GM23338 (cell line): Measurements from ENCODE around the gene TNS4. TPM values are rescaled to one million over a fixed set of nuclear protein-coding genes. Genes with fewer than 3 reads are reported as not detected.

Source experiments
- ATAC-seq: fragments of 200-7000 bp; cut with Tn5 transposase; 3 replicates; pipeline ENCODE4 v1.9.1; 2020
- DNase-seq: peaks from one replicate; pipeline ENCODE4 v3.0.0-alpha.2; 2015; ENCODE audit warnings: low spot score
- H2AFZ ChIP-seq: fragments of 200-600 bp; sonication (generic); 2 replicates; pipeline ENCODE4 v1.8.0; 2016; ENCODE audit warnings: antibody characterized with exemption, mild to moderate bottlenecking, moderate library complexity
- H3F3A ChIP-seq: fragments of 200-600 bp; sonication (generic); replicated peaks from 2 replicates; pipeline ENCODE4 v1.8.0; 2017; ENCODE audit warnings: antibody characterized with exemption, mixed run types, low read depth
- H3K27ac ChIP-seq: fragments of 200-600 bp; sonication (generic); 2 replicates; pipeline ENCODE4 v1.6.1; 2016; ENCODE audit warnings: low read depth
- H3K27me3 ChIP-seq: fragments of 200-600 bp; sonication (generic); 2 replicates; pipeline ENCODE4 v1.8.0; 2016; ENCODE audit warnings: mild to moderate bottlenecking, mixed run types, moderate library complexity; ENCODE audit not compliant: insufficient read depth
- H3K36me3 ChIP-seq: fragments of 200-600 bp; sonication (generic); 2 replicates; pipeline ENCODE4 v1.8.0; 2016; ENCODE audit warnings: mild to moderate bottlenecking; ENCODE audit not compliant: insufficient read depth
- H3K4me1 ChIP-seq: fragments of 200-600 bp; sonication (generic); 2 replicates; pipeline ENCODE4 v1.8.0; 2016; ENCODE audit warnings: mild to moderate bottlenecking, moderate library complexity; ENCODE audit not compliant: insufficient read depth
- H3K4me2 ChIP-seq: fragments of 200-600 bp; sonication (generic); 2 replicates; pipeline ENCODE4 v1.7.1; 2017; ENCODE audit warnings: mixed run types
- H3K4me3 ChIP-seq: fragments of 200-600 bp; sonication (generic); 2 replicates; pipeline ENCODE4 v1.6.1; 2016; ENCODE audit warnings: mixed run types
- H3K79me2 ChIP-seq: fragments of 200-600 bp; sonication (generic); replicated peaks from 2 replicates; pipeline ENCODE4 v1.8.0; 2017; ENCODE audit warnings: mild to moderate bottlenecking; ENCODE audit not compliant: insufficient read depth
- H3K9me2 ChIP-seq: fragments of 200-600 bp; sonication (generic); 2 replicates; pipeline ENCODE4 v1.8.0; 2017; ENCODE audit not compliant: insufficient read depth
- H4K20me1 ChIP-seq: fragments of 200-600 bp; sonication (generic); replicated peaks from 2 replicates; pipeline ENCODE4 v1.8.0; 2017; ENCODE audit warnings: mild to moderate bottlenecking; ENCODE audit not compliant: insufficient read depth
- H3K27ac Mint-ChIP-seq: 2 replicates; pipeline ENCODE4 v1.8.0; 2020; ENCODE audit warnings: inconsistent platforms, mild to moderate bottlenecking, moderate library complexity, mixed read lengths
- H3K27me3 Mint-ChIP-seq: 3 replicates; pipeline ENCODE4 v1.8.0; 2022; ENCODE audit warnings: low read depth, mild to moderate bottlenecking, moderate library complexity, mixed read lengths, inconsistent platforms; ENCODE audit not compliant: insufficient read depth, poor library complexity
- H3K36me3 Mint-ChIP-seq: 3 replicates; pipeline ENCODE4 v1.8.0; 2021; ENCODE audit warnings: low read depth, mild to moderate bottlenecking, inconsistent platforms, moderate library complexity, mixed read lengths
- H3K4me1 Mint-ChIP-seq: 3 replicates; pipeline ENCODE4 v1.8.0; 2020; ENCODE audit warnings: mild to moderate bottlenecking, inconsistent platforms, mixed read lengths
- H3K4me3 Mint-ChIP-seq: 3 replicates; pipeline ENCODE4 v1.8.0; 2021; ENCODE audit warnings: moderate library complexity, mild to moderate bottlenecking, inconsistent platforms, mixed read lengths
- H3K9me3 Mint-ChIP-seq: 3 replicates; pipeline ENCODE4 v1.8.0; 2020; ENCODE audit warnings: moderate library complexity, mild to moderate bottlenecking, inconsistent platforms, mixed read lengths
- CREB1 ChIP-seq: fragments of 250-450 bp; sonication (Bioruptor Pico); IDR thresholded peaks from 2 replicates; pipeline ENCODE4 v1.5.0; 2020; ENCODE audit warnings: low read depth, mild to moderate bottlenecking, moderate library complexity
- ETS1 ChIP-seq: IDR thresholded peaks from 2 replicates; pipeline ENCODE4 v1.6.1; 2016; ENCODE audit warnings: antibody characterized with exemption
- EZH2 ChIP-seq: fragments of 200-600 bp; sonication (generic); IDR thresholded peaks from one replicate; pipeline ENCODE4 v1.8.0; 2017; ENCODE audit warnings: antibody characterized with exemption, mild to moderate bottlenecking, low read depth; ENCODE audit not compliant: unreplicated experiment
- EZH2phosphoT487 ChIP-seq: fragments of 200-600 bp; sonication (generic); IDR thresholded peaks from one replicate; pipeline ENCODE4 v1.8.1; 2018; ENCODE audit warnings: antibody characterized with exemption; ENCODE audit not compliant: unreplicated experiment
- JUNB ChIP-seq: IDR thresholded peaks from one replicate; pipeline ENCODE4 v1.6.1; 2016; ENCODE audit warnings: antibody characterized with exemption; ENCODE audit not compliant: unreplicated experiment
- NANOG ChIP-seq: IDR thresholded peaks from 2 replicates; pipeline ENCODE4 v1.6.1; 2016; ENCODE audit warnings: antibody characterized with exemption, borderline replicate concordance
- POLR2AphosphoS5 ChIP-seq: IDR thresholded peaks from 2 replicates; pipeline ENCODE4 v1.6.1; 2016; ENCODE audit warnings: antibody characterized with exemption, low read depth
- REST ChIP-seq: IDR thresholded peaks from one replicate; pipeline ENCODE4 v1.6.1; 2018; ENCODE audit warnings: antibody characterized with exemption; ENCODE audit not compliant: unreplicated experiment
- STAT1 ChIP-seq: IDR thresholded peaks from one replicate; pipeline ENCODE4 v1.6.1; 2016; ENCODE audit warnings: antibody characterized with exemption; ENCODE audit not compliant: unreplicated experiment
- ZNF114 ChIP-seq: fragments of 250-450 bp; sonication (Bioruptor Pico); IDR thresholded peaks from 2 replicates; pipeline ENCODE4 v1.5.0; 2020; ENCODE audit warnings: mild to moderate bottlenecking, moderate library complexity
- ZNF331 ChIP-seq: fragments of 250-450 bp; sonication (Bioruptor Pico); IDR thresholded peaks from 2 replicates; pipeline ENCODE4 v1.5.0; 2020; ENCODE audit warnings: low read depth, mild to moderate bottlenecking, moderate library complexity
- ZNF462 ChIP-seq: fragments of 250-450 bp; sonication (Bioruptor Pico); IDR thresholded peaks from 2 replicates; pipeline ENCODE4 v1.5.0; 2020; ENCODE audit warnings: mild to moderate bottlenecking, moderate library complexity
- polyA plus RNA-seq: library from polyadenylated mRNA; unstranded; fragments of >200 nt; fragmentation: Nextera tagmentation; extraction: Ambion mirVana; gene quantifications from 2 replicates; pipeline ENCODE4 v1.2.1, GENCODE V29; 2016
- total RNA-seq: library from RNA; depleted of rRNA; stranded (reverse); fragments of >200 nt; shearing (Covaris generic); gene quantifications from 2 replicates; pipeline ENCODE4 v1.2.3, GENCODE V29; 2014

The TNS4 gene
- total and polyA plus RNA-seq, 2 experiments from 2014 or later, result 0.31 to 4.9 TPM

GRCh38 chr17:40511667-40512220, 10.3 kb upstream of the TNS4 start:
- Histone ChIP-seq H3K27me3 (no peaks in the 10 kb centered on the region), H3F3A (no peaks in the 10 kb centered on the region), H3K27ac (no peak overlapping the region), H3K79me2 (no peaks in the 10 kb centered on the region), H3K4me1 (peaks cover 5% of the 10 kb centered on the region; the same call in 1 of the 2 replicates), H3K36me3 (no peaks in the 10 kb centered on the region), H2AFZ (no peak overlapping the region), H3K4me2 (no peak overlapping the region), H3K9me2 (no peaks in the 10 kb centered on the region), H3K4me3 (no peak overlapping the region), H4K20me1 (no peaks in the 10 kb centered on the region)
- Mint-ChIP-seq H3K27me3 (peaks cover 6% of the 10 kb centered on the region), H3K4me1 (peaks cover 17% of the 10 kb centered on the region), H3K27ac (no peak overlapping the region), H3K9me3 (no peaks in the 10 kb centered on the region), H3K4me3 (no peak overlapping the region), H3K36me3 (no peaks in the 10 kb centered on the region)
- DNase-seq (no peak), ATAC-seq (no peak)
- no peak for TF ChIP-seq ZNF114 (CRISPR knock-in tag)

- Histone ChIP-seq H3K27me3 (no peaks in the 10 kb centered on the region), H3K9me2 (no peaks in the 10 kb centered on the region), H3K4me2 (no peak overlapping the region), H3K36me3 (no peaks in the 10 kb centered on the region), H3K79me2 (no peaks in the 10 kb centered on the region), H2AFZ (no peak overlapping the region), H3K4me1 (no peaks in the 10 kb centered on the region), H3K4me3 (no peak overlapping the region), H3K27ac (no peak overlapping the region), H4K20me1 (no peaks in the 10 kb centered on the region), H3F3A (no peaks in the 10 kb centered on the region)
- no peak overlapping the region for H3K27ac Mint-ChIP-seq
- no peak for ATAC-seq
- no peak overlapping the region for H3K4me3 Mint-ChIP-seq
- no peaks in the 10 kb centered on the region for H3K9me3 Mint-ChIP-seq
- DNase-seq, result no peak
- peaks cover 20% of the 10 kb centered on the region for H3K4me1 Mint-ChIP-seq
- peaks cover 9% of the 10 kb centered on the region for H3K27me3 Mint-ChIP-seq
- H3K36me3 Mint-ChIP-seq, result no peaks in the 10 kb centered on the region
- TF ChIP-seq NANOG, result no peak
- no peak for TF ChIP-seq ZNF114 (CRISPR knock-in tag)
- TF ChIP-seq EZH2phosphoT487, result no peak
- TF ChIP-seq JUNB, result no peak
- no peak for TF ChIP-seq ETS1
- TF ChIP-seq STAT1, result no peak
- no peak for TF ChIP-seq REST
- TF ChIP-seq ZNF331, result no peak
- TF ChIP-seq ZNF462, result no peak
- TF ChIP-seq POLR2AphosphoS5, result no peak
- no peak for TF ChIP-seq CREB1 (CRISPR knock-in tag)
- no peak for TF ChIP-seq EZH2
Measured at GRCh38 chr17:40511136-40511535, 9.7 kb upstream of the TNS4 start.
